LHCN-M2 (cell line): Measurements from ENCODE around the gene CD82. TPM values are rescaled to one million over a fixed set of nuclear protein-coding genes. Genes with fewer than 3 reads are reported as not detected.
"Not testable (repeated sequence)": the region's sequence is repeated elsewhere in the genome, so short reads cannot be mapped to it uniquely, and the experiment has no call there.

Experiments used
- DNase-seq: peaks from one replicate; pipeline ENCODE4 v3.0.0-alpha.2; 2012; ENCODE audit warnings: low read depth
- total RNA-seq: library from RNA; depleted of rRNA; stranded (reverse); fragments of >200 nt; gene quantifications from 2 replicates; pipeline ENCODE4 v1.2.3, GENCODE V29; 2014

The CD82 gene
- total RNA-seq, 1 experiment from 2014 or later, result 372 TPM

GRCh38 chr11:44629732-44630345 is 64.4 kb downstream of the CD82 start:
- no peak for DNase-seq

- no peak for DNase-seq
Measured at GRCh38 chr11:44630511-44631210, 65.2 kb downstream of the CD82 start.

- DNase-seq, result no peak
Measured at GRCh38 chr11:44631831-44632230, 66.4 kb downstream of the CD82 start.

GRCh38 chr11:44632466-44633123 is 67.1 kb downstream of the CD82 start:
- DNase-seq, result peak; percentile 57

GRCh38 chr11:44633641-44634040 is 68.2 kb downstream of the CD82 start:
- no peak for DNase-seq

GRCh38 chr11:44634401-44635281 is 69.2 kb downstream of the CD82 start:
- DNase-seq, result peak; percentile 60

GRCh38 chr11:44637487-44637886 is 72.0 kb downstream of the CD82 start:
- no peak for DNase-seq

GRCh38 chr11:44638032-44638431 is 72.6 kb downstream of the CD82 start:
- no peak for DNase-seq

- no peak for DNase-seq
Measured at GRCh38 chr11:44643217-44643616, 77.8 kb downstream of the CD82 start.

- DNase-seq, result no peak
Measured at GRCh38 chr11:44645827-44646226, 80.4 kb downstream of the CD82 start.

- DNase-seq, result not testable (repeated sequence)
Measured at GRCh38 chr11:44647255-44647955, 81.9 kb downstream of the CD82 start.

GRCh38 chr11:44648109-44648508 is 82.6 kb downstream of the CD82 start:
- DNase-seq, result no peak

- DNase-seq, result no peak
Measured at GRCh38 chr11:44651535-44652155, 86.2 kb downstream of the CD82 start.

GRCh38 chr11:44652901-44653644 is 87.6 kb downstream of the CD82 start:
- DNase-seq, result no peak

GRCh38 chr11:44654057-44654456 is 88.6 kb downstream of the CD82 start:
- no peak for DNase-seq

- DNase-seq, result no peak
Measured at GRCh38 chr11:44654596-44654995, 89.1 kb downstream of the CD82 start.

- no peak for DNase-seq
Measured at GRCh38 chr11:44657836-44658505, 92.5 kb downstream of the CD82 start.

- DNase-seq, result no peak
Measured at GRCh38 chr11:44658506-44658850, 93.0 kb downstream of the CD82 start.

GRCh38 chr11:44659641-44660040 is 94.2 kb downstream of the CD82 start:
- peak; percentile 3 for DNase-seq

GRCh38 chr11:44660535-44660934 is 95.1 kb downstream of the CD82 start:
- DNase-seq, result not testable (repeated sequence)
